Measurements from ENCODE around the gene AMT.
A peak's percentile ranks its signal among the peaks of the same experiment; 100 is the strongest.

The AMT gene

DNA sequence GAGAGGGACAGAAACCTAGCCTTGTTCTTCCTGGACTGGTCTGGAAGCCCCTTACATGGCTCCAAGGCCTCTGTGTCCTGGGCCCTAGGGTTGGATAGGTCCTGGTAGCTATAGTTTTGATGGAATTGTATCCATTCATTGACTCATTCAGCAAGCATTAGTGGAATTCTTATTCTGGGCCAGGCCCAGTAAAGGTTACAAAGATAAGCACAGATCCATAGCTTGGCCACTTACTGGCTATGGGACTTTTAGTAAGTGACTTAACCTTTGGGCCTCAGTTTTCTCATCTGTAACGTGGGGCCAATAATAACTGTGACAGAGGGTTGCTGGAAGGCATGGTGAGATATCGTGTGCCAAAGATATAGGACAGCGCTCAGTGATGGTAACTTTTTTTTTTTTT, 34.2 kb upstream of the AMT start:
- DNase-seq = no peak
- Mint-ChIP-seq H3K9me3 (no peaks in the 10 kb centered on the region), H3K4me1 (peaks cover 54% of the 10 kb centered on the region), H3K36me3 (ENCODE audit: low read depth) (no peaks in the 10 kb centered on the region), H3K27me3 (ENCODE audit: low read depth, poor library complexity) (peaks cover 3% of the 10 kb centered on the region), H3K27ac (no peak overlapping the region), H3K4me3 (no peak overlapping the region)
- TF ChIP-seq, protein P1, sequence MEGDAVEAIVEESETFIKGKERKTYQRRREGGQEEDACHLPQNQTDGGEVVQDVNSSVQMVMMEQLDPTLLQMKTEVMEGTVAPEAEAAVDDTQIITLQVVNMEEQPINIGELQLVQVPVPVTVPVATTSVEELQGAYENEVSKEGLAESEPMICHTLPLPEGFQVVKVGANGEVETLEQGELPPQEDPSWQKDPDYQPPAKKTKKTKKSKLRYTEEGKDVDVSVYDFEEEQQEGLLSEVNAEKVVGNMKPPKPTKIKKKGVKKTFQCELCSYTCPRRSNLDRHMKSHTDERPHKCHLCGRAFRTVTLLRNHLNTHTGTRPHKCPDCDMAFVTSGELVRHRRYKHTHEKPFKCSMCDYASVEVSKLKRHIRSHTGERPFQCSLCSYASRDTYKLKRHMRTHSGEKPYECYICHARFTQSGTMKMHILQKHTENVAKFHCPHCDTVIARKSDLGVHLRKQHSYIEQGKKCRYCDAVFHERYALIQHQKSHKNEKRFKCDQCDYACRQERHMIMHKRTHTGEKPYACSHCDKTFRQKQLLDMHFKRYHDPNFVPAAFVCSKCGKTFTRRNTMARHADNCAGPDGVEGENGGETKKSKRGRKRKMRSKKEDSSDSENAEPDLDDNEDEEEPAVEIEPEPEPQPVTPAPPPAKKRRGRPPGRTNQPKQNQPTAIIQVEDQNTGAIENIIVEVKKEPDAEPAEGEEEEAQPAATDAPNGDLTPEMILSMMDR (IDR thresholded peaks at IDR 0.05) = no peak

DNA sequence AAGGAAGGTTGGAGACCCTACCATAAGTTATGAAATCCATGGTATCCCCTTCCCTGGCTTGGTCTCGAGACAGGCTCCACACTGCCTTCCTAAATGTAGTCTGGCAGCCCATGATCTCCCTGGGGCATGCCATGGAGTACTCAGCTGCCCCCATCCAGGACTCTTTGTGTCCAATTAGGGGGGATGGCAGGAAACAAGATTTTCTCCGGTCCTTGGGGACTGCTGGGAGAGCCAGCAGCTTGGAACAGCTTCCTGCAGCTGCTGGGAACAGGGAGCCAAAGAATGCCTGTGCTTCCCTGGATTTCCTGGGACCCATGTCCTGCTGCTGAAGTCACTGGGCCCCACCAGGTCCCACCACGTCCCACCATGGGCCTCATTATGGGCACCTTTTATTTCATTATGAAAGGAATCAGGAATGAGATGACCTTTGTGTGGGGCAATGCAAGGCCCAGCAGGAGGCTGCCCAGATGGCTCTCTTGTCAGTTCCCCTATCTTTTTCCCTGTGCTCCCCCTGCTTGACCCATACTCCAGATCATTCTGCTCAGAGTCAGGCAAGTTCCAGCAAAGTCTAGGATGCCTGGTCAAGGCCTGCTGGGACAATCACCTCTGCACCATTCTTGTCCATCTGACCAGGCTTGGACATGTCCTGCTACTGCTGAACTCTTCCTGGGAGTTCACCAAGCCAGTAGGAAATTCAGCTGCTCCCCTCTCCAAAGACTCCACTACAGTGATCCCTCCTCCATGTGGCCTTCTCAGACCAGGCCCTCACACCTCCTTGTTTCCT, 32.8 kb upstream of the AMT start:
- peak overlapping the region; percentile 6 for H3K4me3 Mint-ChIP-seq
- H3K9me3 Mint-ChIP-seq = no peaks in the 10 kb centered on the region
- TF ChIP-seq, protein P1 (IDR thresholded peaks at IDR 0.05) = no peak
- H3K4me1 Mint-ChIP-seq = peaks cover 40% of the 10 kb centered on the region
- peaks cover 3% of the 10 kb centered on the region for H3K27me3 Mint-ChIP-seq (ENCODE audit: low read depth, poor library complexity)
- DNase-seq = no peak
- H3K27ac Mint-ChIP-seq = peak overlapping the region; percentile 88
- no peaks in the 10 kb centered on the region for H3K36me3 Mint-ChIP-seq (ENCODE audit: low read depth)

- no peak for DNase-seq
- Mint-ChIP-seq H3K36me3 (ENCODE audit: low read depth) (no peaks in the 10 kb centered on the region), H3K27me3 (ENCODE audit: low read depth, poor library complexity) (no peaks in the 10 kb centered on the region), H3K4me3 (no peak overlapping the region), H3K9me3 (no peaks in the 10 kb centered on the region), H3K27ac (peak overlapping the region; percentile 68), H3K4me1 (peaks cover 34% of the 10 kb centered on the region)
- TF ChIP-seq, protein P1 (IDR thresholded peaks at IDR 0.05) = no peak
Measured at GRCh38 chr3:49454458-49454857, 32.2 kb upstream of the AMT start.

- DNase-seq = no peak
- Mint-ChIP-seq H3K27me3 (ENCODE audit: low read depth, poor library complexity) (no peaks in the 10 kb centered on the region), H3K4me1 (peaks cover 25% of the 10 kb centered on the region), H3K36me3 (ENCODE audit: low read depth) (no peaks in the 10 kb centered on the region), H3K4me3 (peak overlapping the region; percentile 2), H3K9me3 (no peaks in the 10 kb centered on the region), H3K27ac (peak overlapping the region; percentile 48)
- TF ChIP-seq, protein P1 (IDR thresholded peaks at IDR 0.05) = no peak
Measured at GRCh38 chr3:49453621-49454020, 31.3 kb upstream of the AMT start.

- H3K4me1 Mint-ChIP-seq = no peaks in the 10 kb centered on the region
- TF ChIP-seq, protein P1 (IDR thresholded peaks at IDR 0.05) = no peak
- no peaks in the 10 kb centered on the region for H3K27me3 Mint-ChIP-seq (ENCODE audit: low read depth, poor library complexity)
- no peak for DNase-seq
- H3K9me3 Mint-ChIP-seq = no peaks in the 10 kb centered on the region
- H3K4me3 Mint-ChIP-seq = no peak overlapping the region
- no peaks in the 10 kb centered on the region for H3K36me3 Mint-ChIP-seq (ENCODE audit: low read depth)
- no peak overlapping the region for H3K27ac Mint-ChIP-seq
Measured at GRCh38 chr3:49445391-49445790, 23.1 kb upstream of the AMT start.

GRCh38 chr3:49434731-49435130, 12.5 kb upstream of the AMT start:
- Mint-ChIP-seq H3K4me1 (no peaks in the 10 kb centered on the region), H3K4me3 (no peak overlapping the region), H3K36me3 (ENCODE audit: low read depth) (no peaks in the 10 kb centered on the region), H3K27ac (no peak overlapping the region), H3K27me3 (ENCODE audit: low read depth, poor library complexity) (peaks cover 15% of the 10 kb centered on the region), H3K9me3 (no peaks in the 10 kb centered on the region)
- no peak for DNase-seq
- TF ChIP-seq, protein P1 (IDR thresholded peaks at IDR 0.05) = no peak

All from nephron progenitor cell (in vitro differentiated cells).